Mucosa of rectum (tissue), 2 donors: ENCODE measurements around the gene PDZD7.
A peak's percentile ranks its signal among the peaks of the same experiment; 100 is the strongest.

Experiments
- H3K27ac ChIP-seq, 2 donors: one replicate each; pipeline ENCODE4 v1.7.0; 2013; ENCODE audit warnings: inconsistent platforms in 2 of 2, low read depth in 2 of 2, low read length in 2 of 2
- H3K27me3 ChIP-seq, 2 donors: one replicate each; pipeline ENCODE4 v1.7.0; 2013; ENCODE audit warnings: low read length in 2 of 2; ENCODE audit not compliant: control insufficient read depth in 2 of 2, insufficient read depth in 2 of 2
- H3K36me3 ChIP-seq, 2 donors: one replicate each; pipeline ENCODE4 v1.7.0; 2013; ENCODE audit warnings: low read length in 2 of 2; ENCODE audit not compliant: control insufficient read depth in 2 of 2, insufficient read depth in 2 of 2
- H3K4me1 ChIP-seq, 2 donors: one replicate each; pipeline ENCODE4 v1.7.0; 2013; ENCODE audit warnings: low read length in 2 of 2, mild to moderate bottlenecking in 1 of 2; ENCODE audit not compliant: control insufficient read depth in 2 of 2, insufficient read depth in 2 of 2
- H3K4me3 ChIP-seq, 2 donors: one replicate each; pipeline ENCODE4 v1.7.0; 2013; ENCODE audit warnings: low read length in 2 of 2
- H3K9ac ChIP-seq, 2 donors: one replicate each; pipeline ENCODE4 v1.7.0; 2013; ENCODE audit warnings: low read length in 2 of 2, low read depth in 1 of 2, mild to moderate bottlenecking in 1 of 2
- H3K9me3 ChIP-seq, 2 donors: one replicate each; pipeline ENCODE4 v1.7.0; 2013; ENCODE audit warnings: low read length in 2 of 2; ENCODE audit not compliant: control insufficient read depth in 2 of 2
- donor health status: healthy.
- donor health status: Normal muscosa, but diverticular disease.

PDZD7 gene

DNA sequence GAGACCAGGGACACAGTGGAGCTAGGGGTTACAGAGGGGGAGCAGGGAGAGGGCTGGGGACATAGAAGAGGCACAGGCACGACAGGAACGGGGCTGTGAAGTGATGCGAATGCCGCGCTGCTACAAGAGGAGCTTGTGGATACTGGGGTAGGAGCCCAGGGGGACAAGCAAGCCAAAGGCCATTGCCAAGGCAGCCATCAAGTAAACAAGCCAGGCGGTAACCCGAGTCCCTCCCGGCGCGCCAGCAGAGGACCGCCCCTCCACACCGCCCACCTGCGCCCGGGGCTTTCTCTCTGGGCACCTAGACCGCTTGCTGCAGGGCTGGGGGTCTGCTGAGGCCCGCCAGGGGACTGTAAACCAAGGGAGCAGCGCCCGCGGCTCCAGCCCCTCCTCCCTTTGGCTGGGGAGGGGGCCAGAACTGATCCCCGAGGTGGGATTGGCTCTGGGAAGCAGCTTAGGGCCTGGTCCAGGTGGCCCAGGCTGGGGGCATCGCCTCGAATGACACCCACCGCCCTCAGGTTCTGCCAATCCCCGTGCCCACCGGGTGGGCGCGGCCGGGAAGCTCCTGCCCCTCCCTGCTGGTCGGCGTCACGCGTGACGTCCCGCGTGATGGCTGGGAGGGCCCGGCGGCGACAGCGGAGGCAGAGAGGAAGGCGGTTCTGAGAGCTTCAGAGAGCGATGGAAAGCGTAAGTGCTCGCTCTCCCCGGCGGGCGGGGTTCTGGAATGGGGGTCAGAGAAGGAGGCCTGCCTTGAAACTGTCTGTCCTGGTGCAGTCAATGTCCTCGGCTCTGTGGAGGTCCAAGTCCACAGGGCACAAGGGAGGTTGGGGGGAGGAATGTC, 1.1 kb upstream of the PDZD7 start:
- Histone ChIP-seq H3K9ac (peak overlapping the region; percentile 79 to 87), H3K27me3 (peaks cover 0 to 5% of the 10 kb centered on the region in 2 donors), H3K27ac (peak overlapping the region; percentile 78 to 87), H3K9me3 (no peaks in the 10 kb centered on the region), H3K36me3 (peaks cover 10 to 15% of the 10 kb centered on the region in 2 donors), H3K4me1 (peaks cover 21% of the 10 kb centered on the region in 2 donors), H3K4me3 (peak overlapping the region; percentile 74 to 81)

DNA sequence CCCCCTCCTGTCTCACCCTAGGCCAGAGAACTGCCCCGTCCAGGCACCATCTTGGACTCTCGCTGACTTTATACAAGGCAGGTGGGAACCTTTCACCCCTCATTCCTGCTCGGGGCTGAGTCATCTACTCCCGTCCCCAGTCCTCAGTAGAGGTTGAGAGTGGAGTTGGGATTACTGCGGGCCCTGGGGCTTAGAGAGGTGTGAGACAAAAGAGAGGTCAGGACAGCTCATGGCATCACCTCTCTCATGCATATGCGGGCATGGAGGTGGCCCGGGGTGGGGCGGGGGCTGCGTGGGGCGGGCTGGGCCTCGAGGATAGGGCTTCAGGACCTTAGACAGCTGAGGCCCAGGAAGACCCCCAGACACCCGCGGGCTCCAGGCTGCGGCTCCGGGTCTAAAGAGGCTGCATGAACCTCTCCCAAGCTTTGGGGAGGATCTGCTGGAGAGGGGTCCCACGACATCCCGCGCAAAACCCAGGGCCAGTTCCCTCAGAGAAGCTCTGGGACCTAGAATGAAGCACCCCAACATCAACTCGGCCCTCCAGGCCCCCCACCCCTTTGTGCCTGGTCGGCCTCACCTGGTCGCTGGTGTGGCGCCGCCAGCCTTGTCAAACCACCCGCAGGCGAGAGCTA, 317 bp downstream of the PDZD7 start:
- peak overlapping the region; percentile 74 to 81 for H3K4me3 ChIP-seq
- peak overlapping the region in 1 of 2 donors; percentile 79 for H3K9ac ChIP-seq
- H3K27me3 ChIP-seq = peaks cover 0 to 5% of the 10 kb centered on the region in 2 donors
- H3K36me3 ChIP-seq = peaks cover 0 to 3% of the 10 kb centered on the region in 2 donors
- no peaks in the 10 kb centered on the region for H3K9me3 ChIP-seq
- peaks cover 21% of the 10 kb centered on the region in 2 donors for H3K4me1 ChIP-seq
- H3K27ac ChIP-seq = peak overlapping the region in 1 of 2 donors; percentile 78

DNA sequence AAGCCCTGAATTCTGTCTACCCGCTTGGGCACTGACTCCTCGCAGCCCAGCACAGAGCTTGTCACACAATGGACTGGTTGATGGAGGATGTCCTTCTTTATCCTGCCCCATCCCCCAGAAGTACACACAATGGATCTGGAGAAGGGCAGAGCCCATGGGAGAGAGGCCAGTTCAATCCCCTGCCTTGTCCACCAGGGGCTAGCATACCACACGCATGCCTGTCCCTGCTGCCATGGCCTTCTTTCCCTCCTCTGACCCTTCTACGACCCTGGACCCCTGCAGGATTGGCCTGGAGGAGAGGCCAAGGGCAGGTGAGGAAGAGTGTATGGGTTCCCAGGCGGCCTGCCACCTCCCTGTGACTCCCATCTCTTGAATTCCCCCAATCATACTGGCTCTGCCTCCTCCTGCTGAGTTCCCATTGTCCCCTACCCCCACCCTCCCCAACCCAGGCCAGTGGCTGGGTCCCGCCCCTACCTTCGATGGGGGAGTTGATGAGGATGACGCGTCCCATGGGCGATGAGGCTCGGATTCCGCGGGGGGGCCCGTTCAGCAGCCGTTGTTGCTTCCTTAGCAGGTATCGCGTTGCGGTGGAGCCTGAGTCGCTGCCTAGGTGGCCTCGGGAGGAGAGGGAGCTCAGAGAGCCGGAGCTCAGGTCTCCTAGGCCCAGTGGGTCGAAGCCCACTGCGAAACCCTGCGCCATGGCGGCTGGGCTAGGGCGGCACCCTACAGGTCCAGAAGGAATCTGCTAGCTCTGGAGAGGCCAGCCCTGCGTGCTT, 1.2 kb downstream of the PDZD7 start:
- no peaks in the 10 kb centered on the region for H3K9me3 ChIP-seq
- no peak overlapping the region for H3K4me3 ChIP-seq
- no peaks in the 10 kb centered on the region for H3K36me3 ChIP-seq
- no peak overlapping the region for H3K27ac ChIP-seq
- H3K4me1 ChIP-seq = peaks cover 21% of the 10 kb centered on the region in 2 donors
- no peak overlapping the region for H3K9ac ChIP-seq
- peaks cover 0 to 5% of the 10 kb centered on the region in 2 donors for H3K27me3 ChIP-seq

DNA sequence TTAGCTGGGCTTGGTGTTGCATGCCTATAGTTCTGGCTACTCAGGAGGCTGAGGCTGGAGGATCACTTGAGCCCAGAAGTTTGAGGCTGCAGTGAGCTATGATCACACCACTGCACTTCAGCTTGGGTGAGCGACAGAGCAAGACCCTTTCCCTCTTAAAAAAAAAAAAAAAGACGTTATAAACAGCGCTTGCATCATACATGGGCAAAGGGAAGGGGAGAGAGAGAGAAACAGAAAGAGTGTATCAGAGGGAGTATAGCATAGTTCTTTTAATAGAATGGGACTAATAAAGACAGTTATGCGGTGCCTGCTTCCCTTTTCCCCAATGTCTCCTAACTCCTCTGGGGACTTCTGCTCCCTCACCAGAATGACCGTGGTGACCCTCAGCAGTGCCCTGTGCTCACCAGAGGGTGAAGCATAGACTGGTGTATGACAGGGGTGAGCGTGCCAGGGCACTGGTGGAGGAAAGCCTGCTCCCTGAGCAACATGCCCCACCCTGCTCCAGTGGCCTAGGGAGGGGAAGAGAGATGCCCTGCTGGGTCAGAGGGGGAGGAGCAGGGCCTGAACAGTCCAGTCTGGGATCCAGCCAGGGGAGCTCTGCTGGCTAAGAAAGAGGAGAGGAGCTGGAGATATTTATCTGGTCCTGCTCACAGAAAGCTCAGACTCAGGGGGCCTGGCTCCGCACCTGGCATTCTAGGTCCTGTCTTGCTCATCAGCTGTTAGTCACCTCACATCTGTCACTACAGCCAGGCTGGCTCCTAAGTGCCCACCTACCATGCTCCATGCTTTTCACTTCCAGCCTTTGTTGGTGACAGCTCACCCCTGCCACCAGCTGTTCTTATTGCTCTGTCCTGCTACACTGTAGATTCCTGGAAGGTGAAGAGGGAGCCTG, 2.2 kb downstream of the PDZD7 start:
- Histone ChIP-seq H3K4me1 (peaks cover 21% of the 10 kb centered on the region in 2 donors), H3K27ac (no peak overlapping the region), H3K9ac (no peak overlapping the region), H3K36me3 (no peaks in the 10 kb centered on the region), H3K9me3 (no peaks in the 10 kb centered on the region), H3K4me3 (no peak overlapping the region), H3K27me3 (peaks cover 0 to 5% of the 10 kb centered on the region in 2 donors)

DNA sequence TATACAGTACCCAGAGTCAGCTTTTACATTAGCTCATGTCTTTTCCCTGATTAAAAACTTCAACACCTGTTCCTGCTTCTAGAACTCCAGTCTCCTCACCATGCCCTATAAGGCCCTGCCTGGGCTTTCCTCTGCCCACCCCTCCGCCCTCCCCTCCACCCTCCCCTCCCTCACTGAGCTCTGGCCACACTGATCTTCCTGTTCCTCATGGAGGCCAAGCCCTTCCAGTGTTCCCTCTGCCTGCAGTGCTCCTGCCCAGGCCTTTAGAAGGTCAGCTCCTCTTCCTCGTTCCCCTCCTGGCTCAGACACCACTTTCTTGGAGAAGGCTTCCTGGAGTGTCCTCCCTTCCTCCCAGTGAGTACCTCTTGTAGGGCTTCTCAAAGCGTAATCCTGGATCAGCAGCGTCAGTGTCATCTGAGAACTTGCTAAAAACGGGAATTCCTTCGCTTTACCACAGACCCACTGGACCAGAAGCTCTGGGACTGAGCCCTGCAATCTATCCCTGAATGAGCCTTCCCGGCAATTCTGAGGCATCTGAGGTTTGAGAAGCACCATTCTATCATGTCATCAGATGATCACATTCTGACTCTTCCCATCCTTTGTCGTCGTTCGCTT, 3.7 kb downstream of the PDZD7 start:
- Histone ChIP-seq H3K36me3 (no peaks in the 10 kb centered on the region), H3K9me3 (no peaks in the 10 kb centered on the region), H3K4me1 (peaks cover 9 to 11% of the 10 kb centered on the region in 2 donors), H3K9ac (no peak overlapping the region), H3K27me3 (peaks cover 0 to 5% of the 10 kb centered on the region in 2 donors), H3K4me3 (no peak overlapping the region), H3K27ac (no peak overlapping the region)

DNA sequence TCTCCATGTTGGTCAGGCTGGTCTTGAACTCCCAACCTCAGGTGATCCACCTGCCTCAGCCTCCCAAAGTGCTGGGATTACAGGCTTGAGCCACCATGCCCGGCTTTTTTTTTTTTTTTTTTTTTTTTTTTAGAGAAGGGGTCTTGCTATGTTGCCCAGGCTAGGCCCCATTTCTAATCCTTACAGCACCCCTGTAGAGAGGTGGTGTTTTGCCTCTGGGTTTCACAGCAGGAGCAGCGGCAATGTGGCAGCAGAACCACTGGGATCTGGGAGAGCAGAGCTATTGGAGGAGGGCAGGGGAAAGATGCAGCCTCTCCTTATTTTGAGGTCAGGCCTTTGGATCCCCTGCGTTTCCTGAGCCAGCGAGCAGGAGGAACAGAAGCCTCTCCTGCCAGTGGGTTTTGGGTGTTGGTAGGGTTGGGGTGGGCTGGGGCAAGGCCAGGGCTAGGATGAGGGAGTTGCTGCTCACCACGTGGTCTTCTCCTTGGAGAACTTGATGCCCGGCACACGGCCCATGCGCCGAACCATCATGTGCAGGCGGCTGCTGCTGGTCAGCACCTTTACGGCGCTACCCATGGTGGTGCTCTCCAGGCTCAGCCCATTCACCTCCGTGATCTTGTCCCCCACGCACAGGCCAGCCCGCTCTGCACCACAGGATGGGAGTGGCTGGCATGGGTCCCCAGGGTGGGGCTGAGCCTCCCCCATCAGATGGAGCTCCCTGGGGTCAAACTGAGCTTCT, 7.8 kb downstream of the PDZD7 start:
- Histone ChIP-seq H3K4me1 (peaks cover 0 to 4% of the 10 kb centered on the region in 2 donors), H3K9me3 (no peaks in the 10 kb centered on the region), H3K4me3 (no peak overlapping the region), H3K36me3 (no peaks in the 10 kb centered on the region), H3K27ac (no peak overlapping the region), H3K9ac (no peak overlapping the region), H3K27me3 (peaks cover 0 to 2% of the 10 kb centered on the region in 2 donors)

DNA sequence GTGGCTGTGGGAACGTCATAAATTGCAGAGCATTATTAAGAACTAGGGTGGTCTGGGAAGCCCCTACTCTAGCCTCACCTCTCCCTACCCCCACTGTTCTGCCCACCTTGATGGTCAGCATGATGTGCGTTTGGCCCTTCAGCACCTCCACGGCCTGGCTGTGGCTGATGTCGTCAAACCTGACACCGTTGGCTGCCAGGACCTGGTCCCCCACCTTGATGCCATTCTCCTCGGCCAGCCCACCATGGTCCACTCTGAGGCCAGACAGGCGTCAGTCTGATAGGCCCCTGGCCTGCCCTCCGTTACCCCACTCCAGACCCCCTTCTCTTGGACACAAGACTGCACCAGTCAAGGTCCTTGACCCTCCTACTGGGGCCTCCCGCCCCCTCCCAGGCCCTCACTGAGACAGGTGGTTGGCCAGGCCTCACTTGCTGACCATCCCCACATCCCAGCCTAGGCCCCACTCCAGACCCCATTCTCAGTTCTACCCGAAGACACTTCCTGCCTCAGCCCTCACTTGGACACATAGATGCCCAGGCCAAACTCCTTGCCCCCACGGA, 9.2 kb downstream of the PDZD7 start:
- Histone ChIP-seq H3K4me1 (peaks cover 0 to 4% of the 10 kb centered on the region in 2 donors), H3K27me3 (peaks cover 0 to 2% of the 10 kb centered on the region in 2 donors), H3K9ac (no peak overlapping the region), H3K9me3 (no peaks in the 10 kb centered on the region), H3K36me3 (no peaks in the 10 kb centered on the region), H3K27ac (no peak overlapping the region), H3K4me3 (no peak overlapping the region)

DNA sequence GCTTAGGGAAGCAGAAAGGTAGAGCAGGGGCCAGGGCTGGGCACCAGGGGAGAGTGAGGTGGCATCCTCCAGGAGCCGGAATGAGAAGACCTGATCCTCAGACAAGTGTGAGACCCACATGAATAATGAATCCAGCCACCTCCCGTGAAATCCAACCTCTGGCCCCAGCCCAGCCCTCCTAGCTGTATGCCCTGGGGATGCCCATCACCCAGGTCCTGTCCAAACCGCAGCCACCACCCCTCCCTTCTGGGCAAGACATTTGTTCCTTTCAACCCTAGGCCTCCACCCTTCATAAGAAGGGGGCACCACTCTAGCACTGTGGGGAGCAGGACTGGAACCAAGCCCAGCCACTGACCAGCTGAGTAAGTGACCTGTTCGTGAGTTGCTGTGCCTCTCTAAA, 9.7 kb downstream of the PDZD7 start:
- Histone ChIP-seq H3K4me1 (peaks cover 0 to 4% of the 10 kb centered on the region in 2 donors), H3K4me3 (no peak overlapping the region), H3K36me3 (no peaks in the 10 kb centered on the region), H3K9ac (no peak overlapping the region), H3K27me3 (peaks cover 0 to 2% of the 10 kb centered on the region in 2 donors), H3K27ac (no peak overlapping the region), H3K9me3 (no peaks in the 10 kb centered on the region)
